GM21723 (cell line): Measurements from ENCODE around the gene GRIN2A.

Source experiments
- ATAC-seq: cut with Tn5 transposase; IDR thresholded peaks from one replicate; pipeline ENCODE4 v1.9.1; 2021; ENCODE audit warnings: mild to moderate bottlenecking, moderate library complexity; ENCODE audit not compliant: unreplicated experiment

The GRIN2A gene

GRCh38 chr16:9798474-9798873, 383.8 kb downstream of the GRIN2A start:
- ATAC-seq: no peak

GRCh38 chr16:9797306-9797705, 384.9 kb downstream of the GRIN2A start:
- no peak for ATAC-seq

GRCh38 chr16:9793623-9794022, 388.6 kb downstream of the GRIN2A start:
- ATAC-seq: no peak

- ATAC-seq: no peak
Measured at GRCh38 chr16:9791556-9791955, 390.7 kb downstream of the GRIN2A start.

- no peak for ATAC-seq
Measured at GRCh38 chr16:9790199-9790598, 392.0 kb downstream of the GRIN2A start.

- no peak for ATAC-seq
Measured at GRCh38 chr16:9787717-9788116, 394.5 kb downstream of the GRIN2A start.

GRCh38 chr16:9780831-9781230, 401.4 kb downstream of the GRIN2A start:
- ATAC-seq: no peak

GRCh38 chr16:9778849-9779248, 403.4 kb downstream of the GRIN2A start:
- ATAC-seq: no peak

- ATAC-seq: no peak
Measured at GRCh38 chr16:9775998-9776397, 406.2 kb downstream of the GRIN2A start.

- ATAC-seq: no peak
Measured at GRCh38 chr16:9773289-9773688, 408.9 kb downstream of the GRIN2A start.

- no peak for ATAC-seq
Measured at GRCh38 chr16:9772526-9773225, 409.6 kb downstream of the GRIN2A start.

- ATAC-seq: no peak
Measured at GRCh38 chr16:9766891-9767290, 415.3 kb downstream of the GRIN2A start.

GRCh38 chr16:9763505-9763904, 418.7 kb downstream of the GRIN2A start:
- no peak for ATAC-seq

GRCh38 chr16:9761870-9762269, 420.4 kb downstream of the GRIN2A start:
- no peak for ATAC-seq

GRCh38 chr16:9757687-9758086, 424.5 kb downstream of the GRIN2A start:
- ATAC-seq: no peak

GRCh38 chr16:9756434-9756833, 425.8 kb downstream of the GRIN2A start:
- no peak for ATAC-seq

GRCh38 chr16:9755081-9755480, 427.1 kb downstream of the GRIN2A start:
- no peak for ATAC-seq

GRCh38 chr16:9741776-9742175, 440.5 kb downstream of the GRIN2A start:
- no peak for ATAC-seq

- no peak for ATAC-seq
Measured at GRCh38 chr16:9739301-9739700, 442.9 kb downstream of the GRIN2A start.

- no peak for ATAC-seq
Measured at GRCh38 chr16:9738690-9739089, 443.5 kb downstream of the GRIN2A start.

GRCh38 chr16:9736547-9736946, 445.7 kb downstream of the GRIN2A start:
- no peak for ATAC-seq

GRCh38 chr16:9723136-9723535, 459.1 kb downstream of the GRIN2A start:
- ATAC-seq: no peak

GRCh38 chr16:9713907-9714306, 468.3 kb downstream of the GRIN2A start:
- ATAC-seq: no peak
